Dermis blood vessel endothelial cell (primary cell): Measurements from ENCODE around the gene ITGAE. TPM values are rescaled to one million over a fixed set of nuclear protein-coding genes. Genes with fewer than 3 reads are reported as not detected.

Source experiments
- DNase-seq: peaks from one replicate; pipeline ENCODE4 v3.0.0; 2010
- total RNA-seq: library from RNA; depleted of rRNA; stranded (reverse); fragments of >200 nt; gene quantifications from 2 replicates; pipeline ENCODE4 v1.2.3, GENCODE V29; 2014

Gene ITGAE
- total RNA-seq, 1 donor from 2014 or later: 15.7 TPM

- DNase-seq: peak; percentile 89
Measured at GRCh38 chr17:3818786-3819185, 17.8 kb upstream of the ITGAE start.

GRCh38 chr17:3817851-3818605 lies 17.0 kb upstream of the ITGAE start:
- no peak for DNase-seq

- DNase-seq: no peak
Measured at GRCh38 chr17:3815925-3816324, 14.9 kb upstream of the ITGAE start.

- DNase-seq: no peak
Measured at GRCh38 chr17:3815122-3815521, 14.1 kb upstream of the ITGAE start.

GRCh38 chr17:3814361-3814760 lies 13.4 kb upstream of the ITGAE start:
- no peak for DNase-seq

GRCh38 chr17:3813171-3813570 lies 12.2 kb upstream of the ITGAE start:
- DNase-seq: no peak

- DNase-seq: no peak
Measured at GRCh38 chr17:3812771-3813170, 11.8 kb upstream of the ITGAE start.

- DNase-seq: no peak
Measured at GRCh38 chr17:3812284-3812683, 11.3 kb upstream of the ITGAE start.

- DNase-seq: no peak
Measured at GRCh38 chr17:3810019-3810418, 9.0 kb upstream of the ITGAE start.

- no peak for DNase-seq
Measured at GRCh38 chr17:3809135-3809534, 8.1 kb upstream of the ITGAE start.

GRCh38 chr17:3808701-3809100 lies 7.7 kb upstream of the ITGAE start:
- no peak for DNase-seq

GRCh38 chr17:3805581-3805980 lies 4.6 kb upstream of the ITGAE start:
- DNase-seq: no peak

GRCh38 chr17:3804503-3804931 lies 3.5 kb upstream of the ITGAE start:
- DNase-seq: peak; percentile 41

- DNase-seq: no peak
Measured at GRCh38 chr17:3803308-3803640, 2.3 kb upstream of the ITGAE start.

- DNase-seq: no peak
Measured at GRCh38 chr17:3802461-3803307, 1.7 kb upstream of the ITGAE start.

- no peak for DNase-seq
Measured at GRCh38 chr17:3801792-3802191, 804 bp upstream of the ITGAE start.

- DNase-seq: no peak
Measured at GRCh38 chr17:3801347-3801746, 359 bp upstream of the ITGAE start.

- no peak for DNase-seq
Measured at GRCh38 chr17:3799181-3799945, 1.6 kb downstream of the ITGAE start.

- DNase-seq: no peak
Measured at GRCh38 chr17:3798273-3799180, 2.5 kb downstream of the ITGAE start.

GRCh38 chr17:3796822-3797170 lies 4.2 kb downstream of the ITGAE start:
- DNase-seq: no peak

GRCh38 chr17:3796110-3796821 lies 4.7 kb downstream of the ITGAE start:
- DNase-seq: no peak
